K562 (cell line): ENCODE results near the gene CNDP1. TPM values are rescaled to one million over a fixed set of nuclear protein-coding genes. Genes with fewer than 3 reads are reported as not detected.

Experiments
- BRF2 ChIP-seq: IDR thresholded peaks from 3 replicates; pipeline ENCODE4 v1.6.1; 2011; ENCODE audit warnings: borderline replicate concordance, mild to moderate bottlenecking; ENCODE audit not compliant: insufficient read length, insufficient read depth
- CC2D1A ChIP-seq: fragments of 450-650 bp; IDR thresholded peaks from 2 replicates; pipeline ENCODE4 v1.6.1; 2017; ENCODE audit warnings: mild to moderate bottlenecking
- CREB3 ChIP-seq: fragments of 450-650 bp; conservative IDR thresholded peaks from 2 replicates; pipeline ENCODE4 v1.6.1; 2016; ENCODE audit warnings: missing genetic modification characterization, low read depth, mild to moderate bottlenecking, missing compliant biosample characterization, moderate library complexity
- DNMT1 ChIP-seq: fragments of 450-650 bp; IDR thresholded peaks from 2 replicates; pipeline ENCODE4 v1.6.1; 2016; ENCODE audit warnings: antibody characterized with exemption, mild to moderate bottlenecking
- FOXJ2 ChIP-seq: fragments of 200-800 bp; sonication (Bioruptor generic); IDR thresholded peaks from 2 replicates; pipeline ENCODE4 v1.6.1; 2016; ENCODE audit warnings: missing genetic modification characterization, missing compliant biosample characterization
- IFI16 ChIP-seq: fragments of 250-450 bp; sonication (Bioruptor Pico); IDR thresholded peaks from 2 replicates; pipeline ENCODE4 v2.1.2; 2022; ENCODE audit warnings: mild to moderate bottlenecking, inconsistent platforms
- KLF10 ChIP-seq: fragments of 250-450 bp; sonication (Bioruptor Pico); IDR thresholded peaks from 2 replicates; pipeline ENCODE4 v1.6.1; 2021; ENCODE audit warnings: matching md5 sums
- MYC ChIP-seq, 2 experiments: fragments of 250-450 bp in 1 of 2; sonication (Bioruptor Pico) in 1 of 2; IDR thresholded peaks; 2 replicates each; pipeline versions ENCODE4 v1.5.1 to v1.6.1; 2012 to 2021; ENCODE audit warnings: low read depth in 2 of 2, borderline replicate concordance in 1 of 2, improper control_type of control experiment in 1 of 2, low read length in 1 of 2, mild to moderate bottlenecking in 1 of 2, moderate library complexity in 1 of 2
- NCOA4 ChIP-seq: fragments of 450-650 bp; IDR thresholded peaks from 2 replicates; pipeline ENCODE4 v1.6.1; 2018; ENCODE audit warnings: mild to moderate bottlenecking; ENCODE audit not compliant: partially characterized antibody
- RB1 ChIP-seq: fragments of 450-650 bp; IDR thresholded peaks from 2 replicates; pipeline ENCODE4 v1.6.1; 2017; ENCODE audit warnings: low read depth, mild to moderate bottlenecking
- SP1 ChIP-seq: sonication (generic); formaldehyde crosslinking; IDR thresholded peaks from 2 replicates; pipeline ENCODE4 v1.8.1; 2022; ENCODE audit warnings: mild to moderate bottlenecking, missing genetic modification reagents
- TAL1 ChIP-seq: fragments of 450-650 bp; IDR thresholded peaks from 2 replicates; pipeline ENCODE4 v1.6.1; 2016; ENCODE audit warnings: mild to moderate bottlenecking
- ZBTB1 ChIP-seq: sonication (generic); formaldehyde crosslinking; IDR thresholded peaks from 2 replicates; pipeline ENCODE4 v1.8.1; 2023; ENCODE audit warnings: missing genetic modification reagents, low read depth, mild to moderate bottlenecking, borderline replicate concordance
- ZBTB40 ChIP-seq, 2 experiments: fragments of 450-650 bp in 1 of 2; sonication (generic) in 1 of 2; formaldehyde crosslinking in 1 of 2; IDR thresholded peaks; 2 replicates each; pipeline versions ENCODE4 v1.7.1 to v1.9.0; 2016 to 2022; ENCODE audit warnings: inconsistent platforms in 1 of 2, mild to moderate bottlenecking in 1 of 2, missing genetic modification reagents in 1 of 2
- polyA plus RNA-seq, 8 experiments: library from polyadenylated mRNA; depleted of rRNA in 4 of 8; stranded (reverse) in 5 of 8; unstranded in 3 of 8; fragments of >200 nt; fragmentation: Nextera tagmentation in 2 of 8; fragmentation: Illumina TruSeq in 1 of 8; extraction: Ambion mirVana in 2 of 8; extraction: Trizol in 1 of 8; gene quantifications; 2 replicates each; pipeline versions ENCODE4 v1.2.1 to v1.2.3, GENCODE V29; 2011 to 2014; ENCODE audit warnings: inconsistent platforms in 1 of 8, missing spikeins in 1 of 8
- total RNA-seq, 7 experiments: library from RNA; depleted of rRNA in 6 of 7; stranded (reverse); fragments of >200 nt in 6 of 7; fragmentation: Illumina TruSeq in 2 of 7; extraction: Trizol in 2 of 7; gene quantifications; 2 replicates each; pipeline versions ENCODE4 v1.2.1 to v1.2.3, GENCODE V29; 2011 to 2021; ENCODE audit warnings: low replicate concordance in 1 of 7

The CNDP1 gene
- total and polyA plus RNA-seq, 9 of the 15 experiments (the other 6 are each of a cell fraction or from before 2014, with no cell fraction given): not detected

- TF ChIP-seq BRF2: no peak
- TF ChIP-seq CC2D1A: no peak
- TF ChIP-seq KLF10 (CRISPR knock-in tag): no peak
- TF ChIP-seq FOXJ2 (tag): no peak
- TF ChIP-seq CREB3 (tag): no peak
- no peak for TF ChIP-seq RB1
- TF ChIP-seq NCOA4: no peak
- TF ChIP-seq ZBTB1 (CRISPR knock-in tag): no peak
- no peak for TF ChIP-seq MYC (IDR thresholded peaks at IDR 0.05; ENCODE audit: low read depth, low read length)
- TF ChIP-seq MYC (CRISPR knock-in tag; IDR thresholded peaks at IDR 0.05; ENCODE audit: borderline replicate concordance, low read depth): no peak
- TF ChIP-seq DNMT1: no peak
- TF ChIP-seq SP1: no peak
- peak; percentile 54; the same call in 1 of the 2 replicates for TF ChIP-seq TAL1
- TF ChIP-seq IFI16 (CRISPR knock-in tag): no peak
- no peak for TF ChIP-seq ZBTB40 (IDR thresholded peaks at IDR 0.05)
- TF ChIP-seq ZBTB40 (CRISPR knock-in tag; IDR thresholded peaks at IDR 0.05): no peak
Observed at GRCh38 chr18:74508821-74509225, 25.5 kb upstream of the CNDP1 start (continued).
